Measurements from ENCODE around the gene PCIF1.
A peak's percentile ranks its signal among the peaks of the same experiment; 100 is the strongest.

Gene PCIF1

DNA sequence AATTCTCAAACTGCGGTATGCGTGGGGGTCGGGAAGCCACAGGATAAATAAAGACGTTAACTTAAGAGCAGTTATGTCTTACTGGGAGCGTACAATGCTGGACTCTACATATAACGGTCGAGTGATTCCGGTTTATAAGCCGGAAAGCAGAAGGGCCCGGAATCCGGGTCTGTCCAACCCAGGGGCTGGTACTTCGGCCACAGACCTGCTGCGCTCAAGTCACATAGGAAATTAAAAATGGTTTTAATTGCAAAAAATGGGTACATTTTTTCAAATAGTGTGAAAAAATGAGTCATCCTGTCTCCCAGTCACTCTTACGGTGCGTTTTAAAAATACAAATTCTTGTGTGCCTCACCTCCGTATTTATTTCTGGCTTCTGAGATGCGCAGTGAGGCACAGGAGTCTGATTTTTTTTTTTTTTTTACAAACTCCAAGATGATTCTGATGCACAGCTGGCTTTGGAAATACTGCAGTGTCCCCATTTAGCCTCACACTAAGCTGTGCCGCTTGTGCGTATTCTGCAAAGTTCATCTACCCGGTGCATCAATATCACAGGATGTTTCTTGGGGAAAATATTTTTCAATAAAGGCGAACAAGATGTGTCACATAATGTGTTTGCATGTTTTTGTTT lies 1.0 kb downstream of the PCIF1 start:
- no peak for DNase-seq (ENCODE audit: low read depth)
- TF ChIP-seq, protein P1, sequence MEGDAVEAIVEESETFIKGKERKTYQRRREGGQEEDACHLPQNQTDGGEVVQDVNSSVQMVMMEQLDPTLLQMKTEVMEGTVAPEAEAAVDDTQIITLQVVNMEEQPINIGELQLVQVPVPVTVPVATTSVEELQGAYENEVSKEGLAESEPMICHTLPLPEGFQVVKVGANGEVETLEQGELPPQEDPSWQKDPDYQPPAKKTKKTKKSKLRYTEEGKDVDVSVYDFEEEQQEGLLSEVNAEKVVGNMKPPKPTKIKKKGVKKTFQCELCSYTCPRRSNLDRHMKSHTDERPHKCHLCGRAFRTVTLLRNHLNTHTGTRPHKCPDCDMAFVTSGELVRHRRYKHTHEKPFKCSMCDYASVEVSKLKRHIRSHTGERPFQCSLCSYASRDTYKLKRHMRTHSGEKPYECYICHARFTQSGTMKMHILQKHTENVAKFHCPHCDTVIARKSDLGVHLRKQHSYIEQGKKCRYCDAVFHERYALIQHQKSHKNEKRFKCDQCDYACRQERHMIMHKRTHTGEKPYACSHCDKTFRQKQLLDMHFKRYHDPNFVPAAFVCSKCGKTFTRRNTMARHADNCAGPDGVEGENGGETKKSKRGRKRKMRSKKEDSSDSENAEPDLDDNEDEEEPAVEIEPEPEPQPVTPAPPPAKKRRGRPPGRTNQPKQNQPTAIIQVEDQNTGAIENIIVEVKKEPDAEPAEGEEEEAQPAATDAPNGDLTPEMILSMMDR (IDR thresholded peaks at IDR 0.05; ENCODE audit: control insufficient read depth, insufficient read depth, low read depth, low read length, missing control alignments): no peak
- peak overlapping the region; percentile 67 for H3K4me3 ChIP-seq (ENCODE audit: control insufficient read depth, low read depth, low read length)

DNA sequence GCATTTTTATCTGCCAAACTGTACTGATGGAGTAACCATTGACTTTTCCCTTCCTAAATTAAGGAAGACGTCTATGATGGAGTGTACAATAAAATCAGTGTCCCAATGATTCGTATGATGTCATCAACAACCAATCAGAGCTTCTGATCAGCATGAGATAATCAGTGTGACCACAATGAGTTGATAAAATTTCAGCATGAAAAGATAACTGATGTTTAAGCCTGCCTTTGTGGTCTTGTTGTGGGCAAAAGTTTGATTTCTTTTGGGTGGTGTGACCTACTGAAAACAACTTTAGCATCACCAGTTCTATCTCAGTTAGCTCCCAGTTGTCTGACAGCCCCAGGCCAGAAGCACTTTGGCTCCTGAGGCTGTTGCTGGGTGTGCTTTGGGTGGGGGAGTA lies 3.3 kb downstream of the PCIF1 start:
- TF ChIP-seq, protein P1 (IDR thresholded peaks at IDR 0.05; ENCODE audit: control insufficient read depth, insufficient read depth, low read depth, low read length, missing control alignments): no peak
- DNase-seq (ENCODE audit: low read depth): no peak

GRCh38 chr20:45938727-45939438 lies 4.4 kb downstream of the PCIF1 start:
- H3K4me3 ChIP-seq (ENCODE audit: control insufficient read depth, low read depth, low read length): no peak overlapping the region
- TF ChIP-seq, protein P1 (IDR thresholded peaks at IDR 0.05; ENCODE audit: control insufficient read depth, insufficient read depth, low read depth, low read length, missing control alignments): no peak
- DNase-seq (ENCODE audit: low read depth): no peak

More for the DNA sequence above, 3.3 kb downstream of the PCIF1 start:
- H3K4me3 ChIP-seq (ENCODE audit: control insufficient read depth, low read depth, low read length): no peak overlapping the region

DNA sequence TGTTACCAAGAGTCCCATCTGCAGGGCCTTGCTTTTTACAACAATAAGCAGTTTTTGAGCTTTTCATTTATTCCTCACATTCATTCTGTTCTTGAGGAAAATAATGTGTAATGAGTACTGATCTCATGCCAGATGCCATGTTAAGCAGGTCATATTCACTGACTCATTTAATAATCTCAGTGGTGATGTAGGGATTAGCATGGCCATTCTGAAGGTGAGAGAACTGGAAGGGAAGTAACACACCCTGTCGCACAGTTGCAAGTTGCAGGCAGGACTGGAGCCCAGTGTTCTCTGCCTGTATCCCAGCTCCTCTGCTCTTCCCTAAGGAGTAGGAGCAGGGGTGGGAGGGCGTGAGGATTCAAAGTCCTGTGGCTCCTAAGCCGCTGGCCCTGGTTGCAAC lies 5.6 kb downstream of the PCIF1 start:
- TF ChIP-seq, protein P1 (IDR thresholded peaks at IDR 0.05; ENCODE audit: control insufficient read depth, insufficient read depth, low read depth, low read length, missing control alignments): no peak
- H3K4me3 ChIP-seq (ENCODE audit: control insufficient read depth, low read depth, low read length): no peak overlapping the region
- no peak for DNase-seq (ENCODE audit: low read depth)

DNA sequence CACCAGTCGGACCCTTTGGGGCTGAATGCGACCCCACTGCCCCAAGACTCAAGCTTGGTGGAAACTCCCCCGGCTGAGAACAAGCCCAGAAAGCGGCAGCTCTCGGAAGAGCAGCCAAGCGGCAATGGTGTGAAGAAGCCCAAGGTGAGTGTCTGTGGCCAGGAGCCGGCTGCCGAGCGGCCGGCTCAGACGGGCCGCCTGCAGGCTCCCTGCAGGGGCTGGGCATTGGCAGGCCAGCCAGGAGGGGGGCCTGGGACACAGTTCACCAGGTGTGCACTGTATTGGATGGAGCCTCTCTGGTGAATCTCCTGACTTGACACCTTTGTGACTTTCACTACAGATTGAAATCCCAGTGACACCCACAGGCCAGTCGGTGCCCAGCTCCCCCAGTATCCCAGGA lies 6.0 kb downstream of the PCIF1 start:
- H3K4me3 ChIP-seq (ENCODE audit: control insufficient read depth, low read depth, low read length): no peak overlapping the region
- no peak for DNase-seq (ENCODE audit: low read depth)
- TF ChIP-seq, protein P1 (IDR thresholded peaks at IDR 0.05; ENCODE audit: control insufficient read depth, insufficient read depth, low read depth, low read length, missing control alignments): no peak

- no peak overlapping the region for H3K4me3 ChIP-seq (ENCODE audit: control insufficient read depth, low read depth, low read length)
- DNase-seq (ENCODE audit: low read depth): no peak
- TF ChIP-seq, protein P1 (IDR thresholded peaks at IDR 0.05; ENCODE audit: control insufficient read depth, insufficient read depth, low read depth, low read length, missing control alignments): no peak
Measured at GRCh38 chr20:45943613-45944012, 9.1 kb downstream of the PCIF1 start.
